Epithelial cell of prostate (primary cell): ENCODE results near the gene GFY.

Source experiments
- DNase-seq: peaks from one replicate; pipeline ENCODE4 v3.0.0-alpha.2; 2011; ENCODE audit warnings: low read depth, low spot score
- H3K27ac ChIP-seq: fragments of 450-650 bp; 2 replicates; pipeline ENCODE4 v1.5.1; 2017; ENCODE audit warnings: mild to moderate bottlenecking

GFY gene

GRCh38 chr19:49427339-49427738 is 2.2 kb downstream of the GFY start:
- no peak overlapping the region for H3K27ac ChIP-seq
- DNase-seq, result no peak

GRCh38 chr19:49427855-49428546 is 2.8 kb downstream of the GFY start:
- H3K27ac ChIP-seq, result no peak overlapping the region
- DNase-seq, result no peak

- no peak for DNase-seq
- H3K27ac ChIP-seq, result no peak overlapping the region
Measured at GRCh38 chr19:49428547-49429451, 3.6 kb downstream of the GFY start.

GRCh38 chr19:49430172-49430677 is 5.0 kb downstream of the GFY start:
- H3K27ac ChIP-seq, result no peak overlapping the region
- DNase-seq, result no peak

- no peak overlapping the region for H3K27ac ChIP-seq
- no peak for DNase-seq
Measured at GRCh38 chr19:49430678-49431329, 5.6 kb downstream of the GFY start.

- DNase-seq, result no peak
- H3K27ac ChIP-seq, result no peak overlapping the region
Measured at GRCh38 chr19:49431330-49431749, 6.2 kb downstream of the GFY start.

- DNase-seq, result no peak
- H3K27ac ChIP-seq, result no peak overlapping the region
Measured at GRCh38 chr19:49432141-49433073, 7.2 kb downstream of the GFY start.

GRCh38 chr19:49433240-49433901 is 8.2 kb downstream of the GFY start:
- DNase-seq, result no peak
- H3K27ac ChIP-seq, result no peak overlapping the region

GRCh38 chr19:49434907-49435583 is 9.9 kb downstream of the GFY start:
- no peak for DNase-seq
- no peak overlapping the region for H3K27ac ChIP-seq

GRCh38 chr19:49435670-49436069 is 10.5 kb downstream of the GFY start:
- DNase-seq, result no peak
- H3K27ac ChIP-seq, result no peak overlapping the region

GRCh38 chr19:49436381-49437017 is 11.3 kb downstream of the GFY start:
- H3K27ac ChIP-seq, result no peak overlapping the region
- no peak for DNase-seq

- DNase-seq, result no peak
- H3K27ac ChIP-seq, result no peak overlapping the region
Measured at GRCh38 chr19:49437231-49437630, 12.0 kb downstream of the GFY start.

GRCh38 chr19:49438261-49438660 is 13.1 kb downstream of the GFY start:
- H3K27ac ChIP-seq, result no peak overlapping the region
- DNase-seq, result no peak

GRCh38 chr19:49439836-49440235 is 14.6 kb downstream of the GFY start:
- no peak overlapping the region for H3K27ac ChIP-seq
- DNase-seq, result no peak

GRCh38 chr19:49440439-49441209 is 15.4 kb downstream of the GFY start:
- H3K27ac ChIP-seq, result no peak overlapping the region
- DNase-seq, result no peak

- no peak within 1 kb of the TSS for H3K27ac ChIP-seq
- no peak for DNase-seq
Measured at GRCh38 chr19:49441210-49441959, 16.2 kb downstream of the GFY start, which contains the start of gene SLC17A7. TSS of gene SLC17A7 (minus strand) at chr19:49441527. CDS start at chr19:49441379, 148 bp downstream.

GRCh38 chr19:49441960-49442350 is 16.8 kb downstream of the GFY start:
- H3K27ac ChIP-seq, result no peak overlapping the region
- DNase-seq, result no peak
